Left cardiac atrium (tissue), 4 donors: Measurements from ENCODE around the gene KRT8. TPM values are rescaled to one million over a fixed set of nuclear protein-coding genes. Genes with fewer than 3 reads are reported as not detected.

ENCODE experiments used
- ATAC-seq, 2 donors: fragments of 200-7000 bp; cut with Tn5 transposase; one replicate each; pipeline ENCODE4 v1.9.1; 2020; ENCODE audit warnings: mild to moderate bottlenecking in 2 of 2, moderate library complexity in 2 of 2
- DNase-seq: peaks from one replicate; pipeline ENCODE4 v3.0.0-alpha.2; 2020
- intact Hi-C, 2 donors: fragments of 100-400 bp; cut with DNase I; formaldehyde crosslinking; loops; one replicate each; pipeline versions ENCODE4 v1.14.1 to v1.15.1; 2022 to 2023
- total RNA-seq, 2 donors: library from RNA; stranded (reverse); fragmentation: NEBNext Ultra II Directional; extraction: Animal tissue kit (Norgen Biotek cat#: 25700); gene quantifications; one replicate each; pipeline ENCODE4 v1.2.1, GENCODE V29; 2021
- donor health status: DM: no; HTN: yes; CAD: no.
- donor health status: DM: no; HTN: yes; CAD: no; lungs with severe emphysema.
- donor health status: DM: yes; HTN: yes; CAD: no.
- donor health status: Dilated cardiomyopathy.

The KRT8 gene
- total RNA-seq, 2 donors from 2014 or later: 194 to 233 TPM

- intact Hi-C loops: no loop called here
- DNase-seq (no peak), ATAC-seq (no peak)
These were observed 21.8 kb upstream of the KRT8 start for GRCh38 chr12:52926596-52927234.

GRCh38 chr12:52925717-52926595, 21.1 kb upstream of the KRT8 start:
- ATAC-seq: no peak
- intact Hi-C loops: no loop called here
- DNase-seq: no peak

DNA sequence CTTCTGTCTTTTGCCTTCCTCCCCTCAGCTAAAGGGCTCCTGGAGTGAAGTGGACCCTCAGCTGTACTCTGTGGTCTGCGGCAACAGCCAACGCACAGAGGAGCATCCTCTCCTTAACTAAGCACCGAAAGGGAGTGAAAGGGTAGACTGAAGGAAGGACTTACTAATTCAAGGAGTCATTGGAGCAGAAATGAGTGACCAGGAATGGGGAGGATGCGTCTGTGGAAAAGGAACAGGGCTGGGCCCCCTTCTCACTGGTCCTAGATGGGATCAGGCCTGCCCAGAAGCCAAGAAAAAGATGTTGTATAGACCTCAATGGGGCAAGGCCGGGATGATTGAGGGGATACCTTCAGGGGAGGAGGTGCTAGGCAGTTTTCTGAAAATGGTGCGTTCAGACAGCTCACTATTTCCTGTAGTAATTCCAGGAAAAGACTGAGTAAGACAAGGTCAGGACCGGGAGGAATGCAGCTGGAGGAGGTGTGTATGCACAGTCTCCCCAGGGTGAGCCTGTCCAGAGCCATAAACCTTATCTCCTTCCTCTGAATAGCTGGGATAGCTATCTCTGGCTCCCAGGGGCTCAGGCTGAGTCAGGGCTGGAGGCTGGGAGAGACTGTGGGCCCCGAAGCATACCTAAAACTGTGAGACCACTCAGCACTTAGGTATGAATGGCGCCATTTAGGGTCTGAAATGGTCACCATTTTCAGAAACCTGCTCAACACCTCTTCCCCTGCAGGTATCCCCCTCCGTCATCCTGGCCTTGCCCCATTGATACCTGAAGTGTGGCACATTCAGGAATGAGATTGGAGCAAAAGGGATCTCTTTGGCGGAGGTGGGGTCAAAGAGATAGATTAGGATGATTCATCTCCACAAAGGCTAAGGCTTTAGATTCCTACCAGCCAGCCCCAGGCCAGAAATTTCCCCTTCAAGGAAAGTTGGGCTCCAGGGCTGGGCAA, 20.2 kb upstream of the KRT8 start:
- peak; percentile 71 to 88 for ATAC-seq
- peak; percentile 36 for DNase-seq
- intact Hi-C loops: no loop called here

GRCh38 chr12:52921488-52922165, 16.8 kb upstream of the KRT8 start:
- intact Hi-C loops: no loop called here
- no peak for DNase-seq
- ATAC-seq: no peak

DNA sequence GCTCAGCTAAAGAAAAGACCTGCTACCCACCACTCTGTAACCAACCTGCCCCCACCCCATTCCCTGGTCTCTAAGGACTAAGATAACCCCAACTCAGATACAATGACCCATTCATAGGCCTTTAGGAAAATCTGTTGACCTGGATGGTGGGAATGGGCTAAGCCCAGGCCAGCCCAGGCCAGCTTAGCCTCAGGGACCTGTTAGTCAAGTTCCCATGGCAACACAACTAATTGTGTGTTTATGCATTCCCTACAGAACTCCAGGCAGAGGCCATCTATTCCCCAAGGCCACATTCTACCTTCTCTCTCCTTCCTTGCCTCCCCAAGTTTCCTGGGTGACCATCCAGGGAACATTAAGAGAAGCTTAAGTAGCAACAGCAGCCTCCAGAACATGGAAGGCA, 16.1 kb upstream of the KRT8 start:
- intact Hi-C loops: no loop called here
- no peak for ATAC-seq
- DNase-seq: no peak

- ATAC-seq (no peak), DNase-seq (no peak)
- intact Hi-C loops: no loop called here
These were observed 13.9 kb upstream of the KRT8 start for GRCh38 chr12:52918784-52919183.

GRCh38 chr12:52918351-52918750, 13.5 kb upstream of the KRT8 start:
- no peak for DNase-seq
- no peak for ATAC-seq
- intact Hi-C loops: no loop called here

- DNase-seq (no peak), ATAC-seq (no peak)
- intact Hi-C loops: no loop called here
These were observed 12.9 kb upstream of the KRT8 start for GRCh38 chr12:52917800-52918199.

- DNase-seq (no peak), ATAC-seq (no peak)
- intact Hi-C loops: no loop called here
These were observed 11.3 kb upstream of the KRT8 start for GRCh38 chr12:52916216-52916615.

DNA sequence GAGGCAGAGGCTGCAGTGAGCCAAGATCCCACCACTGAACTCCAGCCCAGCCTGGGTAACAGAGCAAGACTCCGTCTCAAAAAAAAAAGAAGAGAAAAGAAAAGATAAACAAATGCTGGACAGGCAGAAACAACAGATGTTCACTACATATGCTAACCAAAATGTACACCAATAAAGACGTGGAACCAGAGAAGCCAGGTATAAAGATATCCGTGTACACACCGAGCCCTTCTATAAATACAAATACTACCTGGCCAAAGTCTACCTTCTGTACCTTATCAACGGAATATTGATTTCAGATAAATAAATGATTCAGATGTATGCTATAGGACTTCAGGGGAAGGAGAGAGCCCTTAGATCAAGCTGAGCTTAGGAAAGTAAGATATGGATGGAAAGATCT, 10.8 kb upstream of the KRT8 start:
- intact Hi-C loops: no loop called here
- ATAC-seq (no peak), DNase-seq (no peak)

- ATAC-seq: no peak
- DNase-seq: no peak
- intact Hi-C loops: no loop called here
These were observed 9.8 kb upstream of the KRT8 start for GRCh38 chr12:52914576-52915121.

DNA sequence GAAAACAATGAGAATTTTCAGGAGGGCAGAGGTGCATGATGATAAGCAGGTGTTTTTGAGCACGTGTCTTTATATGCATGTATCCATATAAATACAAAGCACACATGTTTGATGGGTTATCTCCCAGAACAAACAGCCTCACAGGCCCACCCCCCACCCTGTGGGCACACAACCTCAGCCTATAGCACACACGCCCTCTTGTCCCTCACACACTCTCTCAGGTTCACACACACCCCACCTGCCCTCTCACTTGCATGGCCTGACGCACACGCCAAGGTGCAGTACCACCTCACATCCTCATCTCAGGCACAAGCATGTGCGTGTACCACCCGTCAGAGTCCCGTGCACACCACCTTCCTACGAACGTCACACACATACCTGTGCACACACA, 8.6 kb upstream of the KRT8 start:
- DNase-seq (no peak), ATAC-seq (no peak)
- intact Hi-C loops: no loop called here

DNA sequence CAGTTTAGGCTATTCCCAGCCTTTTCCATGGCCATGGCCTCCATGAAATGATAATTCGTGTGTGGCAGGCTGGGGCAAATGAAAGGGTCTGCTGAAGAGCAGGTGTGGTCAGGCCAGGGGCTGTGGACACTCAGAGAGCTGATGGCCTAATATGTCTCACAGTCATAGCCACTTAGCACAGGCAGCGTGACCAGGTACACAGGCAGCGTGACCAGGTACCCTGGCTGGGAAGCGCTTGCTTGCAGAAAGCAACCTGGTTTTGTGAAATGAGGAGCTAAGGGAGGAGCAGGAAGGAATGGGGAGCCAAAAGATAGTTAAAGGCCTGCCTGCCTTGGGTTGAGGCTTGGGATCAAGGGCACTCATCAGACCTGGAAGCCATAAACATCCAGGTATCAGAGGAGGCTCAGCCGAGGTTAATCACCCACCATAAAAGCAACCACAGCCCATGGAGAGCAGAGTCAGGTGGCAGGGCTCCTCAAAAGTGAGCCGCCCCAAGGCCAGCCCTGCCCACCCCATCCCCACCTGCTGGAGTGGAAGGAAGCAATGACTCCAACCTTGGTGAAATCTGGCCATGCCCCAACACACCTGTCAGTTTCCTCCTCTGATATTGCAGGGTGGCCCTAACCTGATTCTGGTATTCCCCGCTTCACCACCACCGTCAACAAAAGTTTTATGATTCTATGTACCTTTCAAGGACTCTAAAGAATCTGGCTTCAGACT, 8.0 kb upstream of the KRT8 start:
- intact Hi-C loops: no loop called here
- ATAC-seq: no peak

GRCh38 chr12:52910248-52910883, 5.5 kb upstream of the KRT8 start:
- ATAC-seq (no peak), DNase-seq (no peak)
- intact Hi-C loops: no loop called here

More for the DNA sequence above, 8.0 kb upstream of the KRT8 start:
- DNase-seq: no peak

GRCh38 chr12:52909796-52910195, 4.9 kb upstream of the KRT8 start:
- intact Hi-C loops: no loop called here
- DNase-seq (no peak), ATAC-seq (no peak)

DNA sequence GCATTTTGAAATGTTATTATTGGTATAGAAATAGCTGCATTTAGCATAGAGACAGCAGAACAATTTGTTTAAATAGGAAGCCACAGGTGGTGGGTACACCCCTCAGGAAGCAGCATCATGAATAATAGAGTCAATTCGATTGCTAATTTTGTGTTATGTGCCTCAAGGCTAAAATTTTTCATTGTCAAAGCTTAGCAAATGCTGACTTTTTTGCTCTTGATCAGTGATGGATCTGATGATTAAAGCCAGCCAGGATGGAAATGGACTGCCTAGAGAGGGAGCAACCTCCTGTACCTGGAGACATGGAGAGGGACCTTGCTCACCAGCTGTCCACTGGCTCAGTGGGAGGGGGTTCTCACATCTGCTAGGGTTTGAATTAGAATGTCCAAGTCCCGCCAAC, 4.5 kb upstream of the KRT8 start:
- DNase-seq: no peak
- no peak for ATAC-seq
- intact Hi-C loops: no loop called here

- intact Hi-C loops: no loop called here
- DNase-seq (peak; percentile 52), ATAC-seq (no peak)
These were observed 2.4 kb upstream of the KRT8 start for GRCh38 chr12:52907092-52907810.
